A673 (cell line): ENCODE results near the gene BLACAT1.

Experiments
- EZH2 ChIP-seq: fragments of 200-600 bp; sonication (generic); IDR thresholded peaks from 2 replicates; pipeline ENCODE4 v1.6.1; 2017; ENCODE audit warnings: borderline replicate concordance, low read depth, mild to moderate bottlenecking, mixed read lengths, antibody characterized with exemption, low read length; ENCODE audit not compliant: poor library complexity, severe bottlenecking
- TF ChIP-seq, protein P1 (sequence below): fragments of 300-800, 200-600 bp; sonication (generic); conservative IDR thresholded peaks from 2 replicates; pipeline ENCODE4 v1.5.1; 2017; ENCODE audit warnings: low read depth, mild to moderate bottlenecking, antibody characterized with exemption, low read length, moderate library complexity, mixed read lengths

- TF ChIP-seq, protein P1, sequence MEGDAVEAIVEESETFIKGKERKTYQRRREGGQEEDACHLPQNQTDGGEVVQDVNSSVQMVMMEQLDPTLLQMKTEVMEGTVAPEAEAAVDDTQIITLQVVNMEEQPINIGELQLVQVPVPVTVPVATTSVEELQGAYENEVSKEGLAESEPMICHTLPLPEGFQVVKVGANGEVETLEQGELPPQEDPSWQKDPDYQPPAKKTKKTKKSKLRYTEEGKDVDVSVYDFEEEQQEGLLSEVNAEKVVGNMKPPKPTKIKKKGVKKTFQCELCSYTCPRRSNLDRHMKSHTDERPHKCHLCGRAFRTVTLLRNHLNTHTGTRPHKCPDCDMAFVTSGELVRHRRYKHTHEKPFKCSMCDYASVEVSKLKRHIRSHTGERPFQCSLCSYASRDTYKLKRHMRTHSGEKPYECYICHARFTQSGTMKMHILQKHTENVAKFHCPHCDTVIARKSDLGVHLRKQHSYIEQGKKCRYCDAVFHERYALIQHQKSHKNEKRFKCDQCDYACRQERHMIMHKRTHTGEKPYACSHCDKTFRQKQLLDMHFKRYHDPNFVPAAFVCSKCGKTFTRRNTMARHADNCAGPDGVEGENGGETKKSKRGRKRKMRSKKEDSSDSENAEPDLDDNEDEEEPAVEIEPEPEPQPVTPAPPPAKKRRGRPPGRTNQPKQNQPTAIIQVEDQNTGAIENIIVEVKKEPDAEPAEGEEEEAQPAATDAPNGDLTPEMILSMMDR = no peak
- no peak for TF ChIP-seq EZH2
Measured at GRCh38 chr1:205448540-205449253, 7.1 kb downstream of the BLACAT1 start.
